H9 (cell line): ENCODE measurements around the gene PFKP. TPM values are rescaled to one million over a fixed set of nuclear protein-coding genes. Genes with fewer than 3 reads are reported as not detected.
A peak's percentile ranks its signal among the peaks of the same experiment; 100 is the strongest.

Experiments
- DNase-seq: peaks from one replicate; pipeline ENCODE4 v3.0.0-alpha.2; 2017
- H2AFZ ChIP-seq: one replicate; pipeline ENCODE4 v1.6.1; 2013; ENCODE audit warnings: mild to moderate bottlenecking, low read length, control low read depth, moderate library complexity
- H2AK5ac ChIP-seq: 2 replicates; pipeline ENCODE4 v1.6.1; 2013; ENCODE audit warnings: low read length, control low read depth, mixed read lengths; ENCODE audit not compliant: insufficient read length
- H2BK120ac ChIP-seq: one replicate; pipeline ENCODE4 v1.6.1; 2013; ENCODE audit warnings: low read depth, mild to moderate bottlenecking, low read length, control low read depth, inconsistent platforms; ENCODE audit not compliant: poor library complexity, severe bottlenecking
- H2BK12ac ChIP-seq: 2 replicates; pipeline ENCODE4 v1.6.1; 2013; ENCODE audit warnings: low read length, control low read depth, mixed read lengths, low read depth; ENCODE audit not compliant: insufficient read length
- H2BK15ac ChIP-seq: 2 replicates; pipeline ENCODE4 v1.6.1; 2013; ENCODE audit warnings: low read depth, low read length, control low read depth
- H2BK20ac ChIP-seq: one replicate; pipeline ENCODE4 v1.6.1; 2013; ENCODE audit warnings: low read depth, mild to moderate bottlenecking, low read length, control low read depth, inconsistent platforms; ENCODE audit not compliant: poor library complexity, severe bottlenecking
- H2BK5ac ChIP-seq: 2 replicates; pipeline ENCODE4 v1.6.1; 2013; ENCODE audit warnings: low read length, control low read depth, mixed read lengths; ENCODE audit not compliant: insufficient read length
- H3K14ac ChIP-seq: 2 replicates; pipeline ENCODE4 v1.6.1; 2013; ENCODE audit warnings: low read length, control low read depth; ENCODE audit not compliant: insufficient read depth
- H3K18ac ChIP-seq: 2 replicates; pipeline ENCODE4 v1.6.1; 2013; ENCODE audit warnings: low read depth, mild to moderate bottlenecking, mixed read lengths, low read length, control low read depth; ENCODE audit not compliant: insufficient read length
- H3K23ac ChIP-seq: 2 replicates; pipeline ENCODE4 v1.6.1; 2013; ENCODE audit warnings: low read length, control low read depth, mixed read lengths, low read depth; ENCODE audit not compliant: insufficient read length
- H3K23me2 ChIP-seq: 2 replicates; pipeline ENCODE4 v1.6.1; 2013; ENCODE audit warnings: low read depth, mild to moderate bottlenecking, mixed read lengths, low read length, control low read depth; ENCODE audit not compliant: insufficient read length, poor library complexity, severe bottlenecking
- H3K27ac ChIP-seq: 2 replicates; pipeline ENCODE4 v1.5.1; 2013; ENCODE audit warnings: low read length, control low read depth, mixed read lengths, low read depth; ENCODE audit not compliant: insufficient read length
- H3K27me3 ChIP-seq: 2 replicates; pipeline ENCODE4 v1.6.1; 2013; ENCODE audit warnings: low read length, control low read depth, inconsistent platforms; ENCODE audit not compliant: insufficient read depth
- H3K4ac ChIP-seq: 2 replicates; pipeline ENCODE4 v1.6.1; 2013; ENCODE audit warnings: low read depth, mild to moderate bottlenecking, control low read depth, inconsistent platforms, low read length, moderate library complexity
- H3K4me1 ChIP-seq: 2 replicates; pipeline ENCODE4 v1.6.1; 2013; ENCODE audit warnings: low read length, control low read depth, inconsistent platforms; ENCODE audit not compliant: insufficient read depth
- H3K4me2 ChIP-seq: 2 replicates; pipeline ENCODE4 v1.6.1; 2013; ENCODE audit warnings: low read length, control low read depth, mixed read lengths; ENCODE audit not compliant: insufficient read length, insufficient read depth
- H3K56ac ChIP-seq: 2 replicates; pipeline ENCODE4 v1.6.1; 2013; ENCODE audit warnings: low read depth, mild to moderate bottlenecking, mixed read lengths, low read length, control low read depth; ENCODE audit not compliant: insufficient read length
- H3K79me1 ChIP-seq: 2 replicates; pipeline ENCODE4 v1.6.1; 2013; ENCODE audit warnings: low read depth, mild to moderate bottlenecking, moderate library complexity, low read length, control low read depth, inconsistent platforms; ENCODE audit not compliant: insufficient read depth, poor library complexity, severe bottlenecking
- H3K79me2 ChIP-seq: 2 replicates; pipeline ENCODE4 v1.6.1; 2013; ENCODE audit warnings: low read length, control low read depth, inconsistent platforms; ENCODE audit not compliant: insufficient read depth
- H3K9ac ChIP-seq: 2 replicates; pipeline ENCODE4 v1.6.1; 2013; ENCODE audit warnings: low read length, control low read depth, mixed read lengths; ENCODE audit not compliant: insufficient read length; ENCODE audit errors: extremely low read depth
- H3K9me3 ChIP-seq: one replicate; pipeline ENCODE4 v1.6.1; 2013; ENCODE audit warnings: low read depth, low read length, inconsistent platforms; ENCODE audit not compliant: control insufficient read depth
- H3T11ph ChIP-seq: one replicate; pipeline ENCODE4 v1.6.1; 2013; ENCODE audit warnings: mild to moderate bottlenecking, low read length, control low read depth, inconsistent platforms
- H4K20me1 ChIP-seq: one replicate; pipeline ENCODE4 v1.6.1; 2013; ENCODE audit not compliant: control insufficient read depth, insufficient read length, insufficient read depth
- H4K5ac ChIP-seq: 2 replicates; pipeline ENCODE4 v1.6.1; 2013; ENCODE audit warnings: low read depth, mild to moderate bottlenecking, mixed read lengths, low read length, control low read depth; ENCODE audit not compliant: insufficient read length
- H4K8ac ChIP-seq: replicated peaks from 2 replicates; pipeline ENCODE4 v1.6.1; 2013; ENCODE audit warnings: low read length, control low read depth, mixed read lengths, low read depth; ENCODE audit not compliant: insufficient read length
- H4K91ac ChIP-seq: 2 replicates; pipeline ENCODE4 v1.6.1; 2013; ENCODE audit warnings: low read depth, mild to moderate bottlenecking, moderate library complexity, mixed read lengths, low read length, control low read depth; ENCODE audit not compliant: insufficient read length
- H3K27ac Mint-ChIP-seq, 3 experiments: 2 replicates in 2 of 3; 3 replicates in 1 of 3; pipeline ENCODE4 v1.8.0; 2020 to 2021; ENCODE audit warnings: mixed read lengths in 3 of 3, mild to moderate bottlenecking in 1 of 3, moderate library complexity in 1 of 3
- H3K27me3 Mint-ChIP-seq: 2 replicates; pipeline ENCODE4 v1.8.0; 2021; ENCODE audit warnings: low read depth, mild to moderate bottlenecking, moderate library complexity, mixed read lengths
- H3K36me3 Mint-ChIP-seq, 3 experiments: 2 replicates in 2 of 3; 3 replicates in 1 of 3; pipeline ENCODE4 v1.8.0; 2020 to 2021; ENCODE audit warnings: low read depth in 3 of 3, mixed read lengths in 3 of 3; ENCODE audit not compliant: insufficient read depth in 1 of 3
- H3K4me1 Mint-ChIP-seq, 2 experiments: 2 replicates each; pipeline ENCODE4 v1.8.0; 2020; ENCODE audit warnings: mixed read lengths in 2 of 2
- H3K4me3 Mint-ChIP-seq, 2 experiments: 2 replicates in 1 of 2; 3 replicates in 1 of 2; pipeline ENCODE4 v1.8.0; 2020 to 2021; ENCODE audit warnings: mild to moderate bottlenecking in 2 of 2, mixed read lengths in 2 of 2, moderate library complexity in 1 of 2
- H3K9me3 Mint-ChIP-seq, 2 experiments: 2 replicates in 1 of 2; 3 replicates in 1 of 2; pipeline ENCODE4 v1.8.0; 2020; ENCODE audit warnings: mild to moderate bottlenecking in 2 of 2, mixed read lengths in 2 of 2, moderate library complexity in 1 of 2
- CTCF ChIP-seq: fragments of 200-600 bp; sonication (generic); conservative IDR thresholded peaks from 3 replicates; pipeline ENCODE4 v1.8.0; 2021; ENCODE audit warnings: antibody characterized with exemption, mild to moderate bottlenecking
- WGBS: extraction: QIAGEN DNeasy Blood & Tissue Kit; methylation state at CpG from one replicate; pipeline ENCODE4 v1.1.7; 2013; ENCODE audit warnings: missing lambda C conversion rate, low lambda C conversion rate, mixed read lengths; ENCODE audit not compliant: insufficient read length; ENCODE audit errors: extremely low coverage; 5-methylcytosine and 5-hydroxymethylcytosine counted together
- total RNA-seq: library from RNA; stranded (reverse); gene quantifications from 2 replicates; pipeline ENCODE4 v1.2.1, GENCODE V29; 2021

The PFKP gene
- total RNA-seq, 1 experiment from 2014 or later = 145 TPM

- Histone ChIP-seq H3K27ac (no peak overlapping the region), H4K20me1 (no peaks in the 10 kb centered on the region), H2BK20ac (no peak overlapping the region), H3K27me3 (no peaks in the 10 kb centered on the region), H4K8ac (no peak overlapping the region), H2BK15ac (no peak overlapping the region), H2BK120ac (no peak overlapping the region), H3T11ph (no peak overlapping the region), H3K79me1 (no peaks in the 10 kb centered on the region), H3K79me2 (no peaks in the 10 kb centered on the region), H3K9me3 (no peaks in the 10 kb centered on the region), H3K9ac (no peak overlapping the region), H3K4me1 (peaks cover 6% of the 10 kb centered on the region; the same call in 1 of the 2 replicates), H2AK5ac (no peak overlapping the region), H3K56ac (no peak overlapping the region), H4K91ac (no peak overlapping the region), H3K4me2 (no peak overlapping the region), H3K18ac (peak overlapping the region; percentile 57), H3K14ac (no peak overlapping the region; the same call in 1 of the 2 replicates), H3K4ac (no peak overlapping the region), H3K23me2 (peaks cover 4% of the 10 kb centered on the region), H2BK5ac (no peak overlapping the region), H2AFZ (no peak overlapping the region), H3K23ac (no peak overlapping the region), H4K5ac (no peak overlapping the region), H2BK12ac (no peak overlapping the region)
- no peak for DNase-seq
- no CpG with 5 or more reads among the region's 8 CpGs for WGBS
- Mint-ChIP-seq H3K9me3 (no peaks in the 10 kb centered on the region), H3K27me3 (no peaks in the 10 kb centered on the region; the same call in 1 of the 2 replicates), H3K4me3 (no peak overlapping the region), H3K4me1 (peaks cover 21 to 35% of the 10 kb centered on the region in 2 experiments), H3K36me3 (no peaks in the 10 kb centered on the region), H3K27ac (no peak overlapping the region; a peak in 1 of 7 replicates)
- no peak for TF ChIP-seq CTCF
Measured at GRCh38 chr10:3046981-3047547, 20.3 kb upstream of the PFKP start.
